OCI-LY7 (cell line): ENCODE results near the gene AMPH.

Source experiments
- EZH2phosphoT487 ChIP-seq: fragments of 200-600 bp; sonication (generic); IDR thresholded peaks from 2 replicates; pipeline ENCODE4 v1.6.1; 2018; ENCODE audit warnings: low read depth, borderline replicate concordance, mild to moderate bottlenecking, mixed run types, antibody characterized with exemption, low read length, moderate library complexity, mixed read lengths
- TF ChIP-seq, protein P1 (sequence below): fragments of 200-600 bp; sonication (generic); conservative IDR thresholded peaks from 2 replicates; pipeline ENCODE4 v1.5.1; 2014; ENCODE audit warnings: mild to moderate bottlenecking, antibody characterized with exemption, low read length, moderate library complexity, mixed read lengths

DNA sequence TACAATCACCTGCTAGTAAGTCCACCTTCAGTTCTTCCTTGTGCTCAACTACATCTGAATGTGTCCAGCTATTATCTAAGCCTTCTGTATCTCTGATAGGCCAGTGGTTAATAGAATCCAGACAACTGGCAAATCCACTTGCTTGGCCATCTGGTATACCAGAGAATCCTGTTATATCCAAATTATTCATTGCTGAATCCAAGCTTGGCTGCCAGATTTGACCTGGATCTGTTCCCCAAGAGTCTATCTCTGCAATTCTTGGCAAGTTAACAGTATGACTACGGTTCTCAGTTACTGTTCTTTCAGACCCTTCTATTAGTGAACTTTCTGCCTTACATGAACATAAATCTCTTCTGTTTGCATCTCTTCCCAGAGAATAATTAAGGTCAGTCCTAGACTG lies 203.1 kb downstream of the AMPH start:
- TF ChIP-seq, protein P1, sequence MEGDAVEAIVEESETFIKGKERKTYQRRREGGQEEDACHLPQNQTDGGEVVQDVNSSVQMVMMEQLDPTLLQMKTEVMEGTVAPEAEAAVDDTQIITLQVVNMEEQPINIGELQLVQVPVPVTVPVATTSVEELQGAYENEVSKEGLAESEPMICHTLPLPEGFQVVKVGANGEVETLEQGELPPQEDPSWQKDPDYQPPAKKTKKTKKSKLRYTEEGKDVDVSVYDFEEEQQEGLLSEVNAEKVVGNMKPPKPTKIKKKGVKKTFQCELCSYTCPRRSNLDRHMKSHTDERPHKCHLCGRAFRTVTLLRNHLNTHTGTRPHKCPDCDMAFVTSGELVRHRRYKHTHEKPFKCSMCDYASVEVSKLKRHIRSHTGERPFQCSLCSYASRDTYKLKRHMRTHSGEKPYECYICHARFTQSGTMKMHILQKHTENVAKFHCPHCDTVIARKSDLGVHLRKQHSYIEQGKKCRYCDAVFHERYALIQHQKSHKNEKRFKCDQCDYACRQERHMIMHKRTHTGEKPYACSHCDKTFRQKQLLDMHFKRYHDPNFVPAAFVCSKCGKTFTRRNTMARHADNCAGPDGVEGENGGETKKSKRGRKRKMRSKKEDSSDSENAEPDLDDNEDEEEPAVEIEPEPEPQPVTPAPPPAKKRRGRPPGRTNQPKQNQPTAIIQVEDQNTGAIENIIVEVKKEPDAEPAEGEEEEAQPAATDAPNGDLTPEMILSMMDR, result no peak
- no peak for TF ChIP-seq EZH2phosphoT487
